Mucosa of stomach (tissue), 1 donor: ENCODE results near the gene KCNB1.

Source experiments
- H3K27me3 ChIP-seq: one replicate; pipeline ENCODE4 v1.7.0; 2013; ENCODE audit warnings: mild to moderate bottlenecking, low read length; ENCODE audit not compliant: control insufficient read depth, insufficient read depth
- H3K36me3 ChIP-seq: one replicate; pipeline ENCODE4 v1.7.0; 2013; ENCODE audit warnings: low read length; ENCODE audit not compliant: control insufficient read depth, insufficient read depth
- H3K4me1 ChIP-seq: one replicate; pipeline ENCODE4 v1.7.0; 2013; ENCODE audit warnings: mild to moderate bottlenecking, low read length; ENCODE audit not compliant: control insufficient read depth, insufficient read depth
- H3K4me3 ChIP-seq: one replicate; pipeline ENCODE4 v1.7.0; 2013; ENCODE audit warnings: low read length
- H3K9ac ChIP-seq: one replicate; pipeline ENCODE4 v1.7.0; 2013; ENCODE audit warnings: mild to moderate bottlenecking, low read length, moderate library complexity
- H3K9me3 ChIP-seq: one replicate; pipeline ENCODE4 v1.7.0; 2013; ENCODE audit warnings: mild to moderate bottlenecking, low read length, moderate library complexity; ENCODE audit not compliant: control insufficient read depth
- donor health status: Pancreatic carcinoma.

The KCNB1 gene

GRCh38 chr20:49388744-49389143 lies 93.7 kb downstream of the KCNB1 start:
- Histone ChIP-seq H3K9ac (no peak overlapping the region), H3K9me3 (no peaks in the 10 kb centered on the region)

GRCh38 chr20:49387581-49387939 lies 94.9 kb downstream of the KCNB1 start:
- no peak overlapping the region for H3K9ac ChIP-seq
- H3K36me3 ChIP-seq: no peaks in the 10 kb centered on the region
- H3K9me3 ChIP-seq: no peaks in the 10 kb centered on the region
- H3K4me3 ChIP-seq: no peak overlapping the region
- peaks cover 3% of the 10 kb centered on the region for H3K27me3 ChIP-seq
- H3K4me1 ChIP-seq: no peaks in the 10 kb centered on the region

More at GRCh38 chr20:49388744-49389143, 93.7 kb downstream of the KCNB1 start:
- Histone ChIP-seq H3K36me3 (no peaks in the 10 kb centered on the region), H3K4me1 (no peaks in the 10 kb centered on the region), H3K27me3 (peaks cover 3% of the 10 kb centered on the region), H3K4me3 (no peak overlapping the region)

- Histone ChIP-seq H3K4me1 (peaks cover 1% of the 10 kb centered on the region), H3K9ac (no peak overlapping the region), H3K36me3 (no peaks in the 10 kb centered on the region), H3K4me3 (no peak overlapping the region), H3K27me3 (peaks cover 3% of the 10 kb centered on the region), H3K9me3 (no peaks in the 10 kb centered on the region)
Measured at GRCh38 chr20:49386848-49387580, 95.5 kb downstream of the KCNB1 start.

GRCh38 chr20:49385465-49385864 lies 97.0 kb downstream of the KCNB1 start:
- H3K36me3 ChIP-seq: no peaks in the 10 kb centered on the region
- no peak overlapping the region for H3K4me3 ChIP-seq
- H3K27me3 ChIP-seq: peaks cover 3% of the 10 kb centered on the region
- no peaks in the 10 kb centered on the region for H3K9me3 ChIP-seq
- H3K9ac ChIP-seq: no peak overlapping the region
- H3K4me1 ChIP-seq: peaks cover 7% of the 10 kb centered on the region

- Histone ChIP-seq H3K9ac (no peak overlapping the region), H3K9me3 (no peaks in the 10 kb centered on the region), H3K36me3 (no peaks in the 10 kb centered on the region), H3K27me3 (peaks cover 3% of the 10 kb centered on the region), H3K4me1 (peaks cover 7% of the 10 kb centered on the region), H3K4me3 (no peak overlapping the region)
Measured at GRCh38 chr20:49384437-49385434, 97.7 kb downstream of the KCNB1 start.

GRCh38 chr20:49381558-49382493 lies 100.6 kb downstream of the KCNB1 start:
- H3K27me3 ChIP-seq: peaks cover 3% of the 10 kb centered on the region
- H3K4me1 ChIP-seq: peaks cover 7% of the 10 kb centered on the region
- no peak overlapping the region for H3K4me3 ChIP-seq
- no peaks in the 10 kb centered on the region for H3K36me3 ChIP-seq
- no peak overlapping the region for H3K9ac ChIP-seq
- H3K9me3 ChIP-seq: no peaks in the 10 kb centered on the region

- Histone ChIP-seq H3K36me3 (no peaks in the 10 kb centered on the region), H3K9ac (no peak overlapping the region), H3K27me3 (peaks cover 3% of the 10 kb centered on the region), H3K9me3 (no peaks in the 10 kb centered on the region), H3K4me1 (peaks cover 7% of the 10 kb centered on the region), H3K4me3 (no peak overlapping the region)
Measured at GRCh38 chr20:49380337-49380780, 102.1 kb downstream of the KCNB1 start.

GRCh38 chr20:49379338-49379737 lies 103.1 kb downstream of the KCNB1 start:
- H3K9me3 ChIP-seq: no peaks in the 10 kb centered on the region
- H3K9ac ChIP-seq: no peak overlapping the region
- no peaks in the 10 kb centered on the region for H3K36me3 ChIP-seq
- no peaks in the 10 kb centered on the region for H3K27me3 ChIP-seq
- H3K4me1 ChIP-seq: peaks cover 7% of the 10 kb centered on the region
- H3K4me3 ChIP-seq: no peak overlapping the region

- no peaks in the 10 kb centered on the region for H3K27me3 ChIP-seq
- H3K4me1 ChIP-seq: peaks cover 7% of the 10 kb centered on the region
- H3K9me3 ChIP-seq: no peaks in the 10 kb centered on the region
- no peaks in the 10 kb centered on the region for H3K36me3 ChIP-seq
- H3K4me3 ChIP-seq: no peak overlapping the region
- H3K9ac ChIP-seq: no peak overlapping the region
Measured at GRCh38 chr20:49377326-49377725, 105.1 kb downstream of the KCNB1 start.

GRCh38 chr20:49375170-49375569 lies 107.3 kb downstream of the KCNB1 start:
- H3K4me3 ChIP-seq: no peak overlapping the region
- no peaks in the 10 kb centered on the region for H3K9me3 ChIP-seq
- H3K36me3 ChIP-seq: no peaks in the 10 kb centered on the region
- no peaks in the 10 kb centered on the region for H3K4me1 ChIP-seq
- no peak overlapping the region for H3K9ac ChIP-seq
- H3K27me3 ChIP-seq: no peaks in the 10 kb centered on the region

GRCh38 chr20:49372095-49372734 lies 110.3 kb downstream of the KCNB1 start:
- no peaks in the 10 kb centered on the region for H3K27me3 ChIP-seq
- no peaks in the 10 kb centered on the region for H3K36me3 ChIP-seq
- no peak overlapping the region for H3K4me3 ChIP-seq
- H3K4me1 ChIP-seq: no peaks in the 10 kb centered on the region
- no peaks in the 10 kb centered on the region for H3K9me3 ChIP-seq
- H3K9ac ChIP-seq: no peak overlapping the region
